ENCODE results near the gene UBTD2.

DNA sequence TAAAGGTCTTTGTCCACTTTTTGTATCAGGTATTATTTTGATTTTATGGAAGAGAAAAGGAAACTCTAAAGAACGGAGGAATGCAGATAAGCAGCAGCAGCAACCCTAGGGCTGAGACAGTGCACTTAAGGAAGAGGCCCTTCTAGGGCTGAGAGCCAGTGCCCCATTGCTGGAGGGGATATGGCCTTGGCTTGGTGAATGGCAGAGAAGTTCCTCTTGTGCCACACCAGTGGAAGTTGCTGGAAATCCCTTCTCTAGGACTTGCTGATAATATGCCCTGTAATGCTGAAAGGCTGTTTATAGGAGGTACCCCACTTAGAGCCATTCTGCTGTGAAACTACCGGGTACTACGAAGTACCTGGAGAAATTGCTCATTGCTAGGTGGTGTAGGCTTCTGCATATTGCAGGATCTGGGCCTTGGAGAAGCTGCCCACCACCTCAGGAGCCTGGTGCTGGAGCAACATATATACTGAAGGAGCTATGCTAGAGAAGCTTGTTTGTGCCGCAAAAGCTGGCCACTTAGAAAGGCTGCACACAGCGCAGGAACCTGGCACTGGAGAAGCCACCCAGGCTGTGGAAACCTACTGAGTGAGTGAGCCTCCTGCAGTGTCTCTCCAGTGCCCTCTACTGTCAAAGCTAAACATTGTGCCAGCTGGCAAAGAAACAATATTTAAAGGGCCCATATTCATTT is 9.6 kb upstream of the UBTD2 start:
- TF ChIP-seq ZNF302 (tag by site-specific recombination; IDR thresholded peaks at IDR 0.05; ENCODE audit: low read depth) (no peak), ZBTB21 (tag by site-specific recombination; IDR thresholded peaks at IDR 0.05) (no peak), ZNF549 (tag by site-specific recombination; IDR thresholded peaks at IDR 0.05) (no peak), ZNF335 (tag by site-specific recombination; conservative IDR thresholded peaks at IDR 0.05) (peak; percentile 94), ZFP3 (tag by site-specific recombination; IDR thresholded peaks at IDR 0.05; ENCODE audit: low read depth) (no peak), ZBTB7A (tag by site-specific recombination; IDR thresholded peaks at IDR 0.05; ENCODE audit: low read depth) (no peak), ZNF830 (tag by site-specific recombination; IDR thresholded peaks at IDR 0.05; ENCODE audit: low read depth) (no peak)
- TF ChIP-seq, protein P1, sequence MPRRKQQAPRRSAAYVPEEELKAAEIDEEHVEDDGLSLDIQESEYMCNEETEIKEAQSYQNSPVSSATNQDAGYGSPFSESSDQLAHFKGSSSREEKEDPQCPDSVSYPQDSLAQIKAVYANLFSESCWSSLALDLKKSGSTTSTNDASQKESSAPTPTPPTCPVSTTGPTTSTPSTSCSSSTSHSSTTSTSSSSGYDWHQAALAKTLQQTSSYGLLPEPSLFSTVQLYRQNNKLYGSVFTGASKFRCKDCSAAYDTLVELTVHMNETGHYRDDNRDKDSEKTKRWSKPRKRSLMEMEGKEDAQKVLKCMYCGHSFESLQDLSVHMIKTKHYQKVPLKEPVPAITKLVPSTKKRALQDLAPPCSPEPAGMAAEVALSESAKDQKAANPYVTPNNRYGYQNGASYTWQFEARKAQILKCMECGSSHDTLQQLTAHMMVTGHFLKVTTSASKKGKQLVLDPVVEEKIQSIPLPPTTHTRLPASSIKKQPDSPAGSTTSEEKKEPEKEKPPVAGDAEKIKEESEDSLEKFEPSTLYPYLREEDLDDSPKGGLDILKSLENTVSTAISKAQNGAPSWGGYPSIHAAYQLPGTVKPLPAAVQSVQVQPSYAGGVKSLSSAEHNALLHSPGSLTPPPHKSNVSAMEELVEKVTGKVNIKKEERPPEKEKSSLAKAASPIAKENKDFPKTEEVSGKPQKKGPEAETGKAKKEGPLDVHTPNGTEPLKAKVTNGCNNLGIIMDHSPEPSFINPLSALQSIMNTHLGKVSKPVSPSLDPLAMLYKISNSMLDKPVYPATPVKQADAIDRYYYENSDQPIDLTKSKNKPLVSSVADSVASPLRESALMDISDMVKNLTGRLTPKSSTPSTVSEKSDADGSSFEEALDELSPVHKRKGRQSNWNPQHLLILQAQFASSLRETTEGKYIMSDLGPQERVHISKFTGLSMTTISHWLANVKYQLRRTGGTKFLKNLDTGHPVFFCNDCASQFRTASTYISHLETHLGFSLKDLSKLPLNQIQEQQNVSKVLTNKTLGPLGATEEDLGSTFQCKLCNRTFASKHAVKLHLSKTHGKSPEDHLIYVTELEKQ (tag by site-specific recombination; IDR thresholded peaks at IDR 0.05; ENCODE audit: borderline replicate concordance): no peak
- TF ChIP-seq, protein P2, sequence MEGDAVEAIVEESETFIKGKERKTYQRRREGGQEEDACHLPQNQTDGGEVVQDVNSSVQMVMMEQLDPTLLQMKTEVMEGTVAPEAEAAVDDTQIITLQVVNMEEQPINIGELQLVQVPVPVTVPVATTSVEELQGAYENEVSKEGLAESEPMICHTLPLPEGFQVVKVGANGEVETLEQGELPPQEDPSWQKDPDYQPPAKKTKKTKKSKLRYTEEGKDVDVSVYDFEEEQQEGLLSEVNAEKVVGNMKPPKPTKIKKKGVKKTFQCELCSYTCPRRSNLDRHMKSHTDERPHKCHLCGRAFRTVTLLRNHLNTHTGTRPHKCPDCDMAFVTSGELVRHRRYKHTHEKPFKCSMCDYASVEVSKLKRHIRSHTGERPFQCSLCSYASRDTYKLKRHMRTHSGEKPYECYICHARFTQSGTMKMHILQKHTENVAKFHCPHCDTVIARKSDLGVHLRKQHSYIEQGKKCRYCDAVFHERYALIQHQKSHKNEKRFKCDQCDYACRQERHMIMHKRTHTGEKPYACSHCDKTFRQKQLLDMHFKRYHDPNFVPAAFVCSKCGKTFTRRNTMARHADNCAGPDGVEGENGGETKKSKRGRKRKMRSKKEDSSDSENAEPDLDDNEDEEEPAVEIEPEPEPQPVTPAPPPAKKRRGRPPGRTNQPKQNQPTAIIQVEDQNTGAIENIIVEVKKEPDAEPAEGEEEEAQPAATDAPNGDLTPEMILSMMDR (tag by site-specific recombination; IDR thresholded peaks at IDR 0.05): peak; percentile 85
